ENCODE measurements around the gene POLR3E.

POLR3E gene

GRCh38 chr16:22316411-22316811 is 19.2 kb downstream of the POLR3E start:
- no peak for FAIRE-seq
- no peak for DNase-seq (ENCODE audit: low spot score)

- DNase-seq (ENCODE audit: low spot score) (no peak), FAIRE-seq (no peak)
Measured at GRCh38 chr16:22317001-22317530, 19.9 kb downstream of the POLR3E start.

- DNase-seq (ENCODE audit: low spot score): no peak
- FAIRE-seq: no peak
Measured at GRCh38 chr16:22317625-22318024, 20.4 kb downstream of the POLR3E start.

- no peak for FAIRE-seq
Measured at GRCh38 chr16:22318690-22319358, 21.6 kb downstream of the POLR3E start.

GRCh38 chr16:22320572-22321339 is 23.5 kb downstream of the POLR3E start:
- no peak for FAIRE-seq
- DNase-seq (ENCODE audit: low spot score): no peak

More at GRCh38 chr16:22318690-22319358, 21.6 kb downstream of the POLR3E start:
- no peak for DNase-seq (ENCODE audit: low spot score)

GRCh38 chr16:22321340-22322001 is 24.3 kb downstream of the POLR3E start:
- FAIRE-seq (peak; percentile 70), DNase-seq (ENCODE audit: low spot score) (peak; percentile 68)

- FAIRE-seq (no peak), DNase-seq (ENCODE audit: low spot score) (no peak)
Measured at GRCh38 chr16:22322021-22322471, 24.8 kb downstream of the POLR3E start.

GRCh38 chr16:22322741-22323140 is 25.5 kb downstream of the POLR3E start:
- FAIRE-seq (no peak), DNase-seq (ENCODE audit: low spot score) (no peak)

- DNase-seq (ENCODE audit: low spot score) (no peak), FAIRE-seq (no peak)
Measured at GRCh38 chr16:22323173-22323958, 26.2 kb downstream of the POLR3E start.

- no peak for FAIRE-seq
- DNase-seq (ENCODE audit: low spot score): no peak
Measured at GRCh38 chr16:22323959-22324786, 27.0 kb downstream of the POLR3E start.

GRCh38 chr16:22324787-22325597 is 27.8 kb downstream of the POLR3E start:
- no peak for FAIRE-seq

GRCh38 chr16:22325598-22326368 is 28.6 kb downstream of the POLR3E start:
- FAIRE-seq (no peak), DNase-seq (ENCODE audit: low spot score) (no peak)

More at GRCh38 chr16:22324787-22325597, 27.8 kb downstream of the POLR3E start:
- no peak for DNase-seq (ENCODE audit: low spot score)

- FAIRE-seq: no peak
- no peak for DNase-seq (ENCODE audit: low spot score)
Measured at GRCh38 chr16:22326369-22326652, 29.1 kb downstream of the POLR3E start.

- no peak for FAIRE-seq
Measured at GRCh38 chr16:22326771-22327445, 29.7 kb downstream of the POLR3E start.

GRCh38 chr16:22327446-22327775 is 30.2 kb downstream of the POLR3E start:
- no peak for FAIRE-seq

More at GRCh38 chr16:22326771-22327445, 29.7 kb downstream of the POLR3E start:
- DNase-seq (ENCODE audit: low spot score): no peak

GRCh38 chr16:22328081-22328725 is 31.0 kb downstream of the POLR3E start:
- no peak for FAIRE-seq

More at GRCh38 chr16:22327446-22327775, 30.2 kb downstream of the POLR3E start:
- DNase-seq (ENCODE audit: low spot score): no peak

GRCh38 chr16:22329199-22329695 is 32.0 kb downstream of the POLR3E start:
- DNase-seq (ENCODE audit: low spot score): no peak
- FAIRE-seq: no peak

More at GRCh38 chr16:22328081-22328725, 31.0 kb downstream of the POLR3E start:
- DNase-seq (ENCODE audit: low spot score): no peak
